GM19438 (cell line): ENCODE measurements around the gene PHOX2B.
"Not testable (repeated sequence)": the region's sequence is repeated elsewhere in the genome, so short reads cannot be mapped to it uniquely, and the experiment has no call there.

Experiments
- ATAC-seq: cut with Tn5 transposase; IDR thresholded peaks from one replicate; pipeline ENCODE4 v1.9.1; 2021; ENCODE audit warnings: low read depth; ENCODE audit not compliant: unreplicated experiment

The PHOX2B gene

GRCh38 chr4:41749631-41750039 is 1.1 kb upstream of the PHOX2B start:
- no peak for ATAC-seq

GRCh38 chr4:41748074-41748570 is 403 bp downstream of the PHOX2B start:
- ATAC-seq: no peak

DNA sequence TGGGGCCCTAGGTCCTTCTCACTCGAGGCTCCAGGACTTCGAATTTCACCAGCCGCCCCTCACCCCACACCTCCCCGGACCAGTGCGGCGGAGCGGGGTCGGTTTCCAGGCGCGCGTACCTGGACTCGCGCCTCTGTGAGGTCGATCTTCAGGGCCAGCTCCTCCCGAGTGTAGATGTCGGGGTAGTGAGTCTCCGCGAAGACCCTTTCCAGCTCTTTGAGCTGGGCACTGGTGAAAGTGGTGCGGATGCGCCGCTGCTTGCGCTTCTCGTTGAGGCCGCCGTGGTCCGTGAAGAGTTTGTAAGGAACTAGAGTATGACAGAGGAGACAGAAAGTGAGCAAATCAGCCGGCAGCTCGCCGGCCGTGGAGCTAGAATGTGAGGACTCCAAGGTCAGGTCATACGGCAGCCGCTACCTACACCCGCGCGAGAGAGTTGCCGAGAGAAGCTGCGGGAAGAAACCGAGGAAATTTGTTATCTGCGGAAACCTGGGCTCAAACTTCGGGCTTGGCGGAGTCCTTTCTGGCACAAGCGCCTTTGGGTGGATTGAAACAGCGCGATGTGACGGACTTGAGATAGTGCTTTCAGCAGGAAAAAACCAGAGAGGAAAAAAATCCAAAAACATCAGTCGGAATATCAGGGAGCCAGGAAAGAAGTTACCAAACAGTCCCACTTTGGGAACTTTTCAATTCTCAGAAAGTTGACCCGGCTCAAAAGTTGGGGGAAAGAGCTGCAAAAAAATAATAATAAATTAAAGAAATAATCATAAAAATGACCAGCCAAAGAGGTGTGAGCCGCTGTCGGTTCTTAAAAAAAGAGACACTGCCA is 1.1 kb downstream of the PHOX2B start:
- no peak for ATAC-seq

DNA sequence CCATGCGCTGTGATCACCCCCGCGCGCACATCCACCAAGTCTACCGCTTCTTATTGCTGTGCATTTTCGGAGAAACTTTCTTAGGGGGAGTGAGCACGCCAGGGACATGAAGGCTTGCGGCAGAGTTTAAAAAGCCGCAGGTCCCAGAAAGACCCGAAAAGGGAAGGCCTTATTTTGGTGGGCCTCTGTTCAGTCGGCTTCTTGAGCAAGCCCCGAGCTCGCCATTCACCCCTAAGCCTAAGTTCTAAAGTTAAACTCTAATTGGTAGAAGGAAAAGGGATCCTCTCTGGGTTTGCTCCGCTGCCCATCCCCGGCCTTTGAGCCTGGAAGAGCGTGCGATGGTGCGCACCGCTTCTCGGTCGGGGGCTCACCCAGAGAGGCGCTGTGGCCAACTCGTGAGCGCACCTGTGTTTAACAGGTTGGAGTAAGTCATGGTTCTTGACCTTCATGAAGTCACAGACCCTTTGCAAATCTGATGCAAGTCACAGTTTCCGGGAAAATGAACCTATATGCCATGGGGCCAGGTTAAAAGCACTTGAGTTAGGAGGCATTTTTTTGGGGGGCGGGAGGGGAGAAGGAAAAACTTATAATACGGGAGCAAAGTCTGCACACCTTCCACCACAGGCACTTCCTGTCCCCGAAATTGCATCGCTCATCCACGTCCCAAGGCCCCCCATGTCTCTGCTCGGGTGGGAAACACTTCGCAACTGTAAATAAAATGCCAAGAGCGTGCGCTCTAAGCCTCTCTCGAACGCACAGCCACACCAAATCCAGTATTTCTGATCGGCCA is 1.9 kb downstream of the PHOX2B start:
- no peak for ATAC-seq

- no peak for ATAC-seq
These were observed 2.5 kb downstream of the PHOX2B start for GRCh38 chr4:41746025-41746439.

DNA sequence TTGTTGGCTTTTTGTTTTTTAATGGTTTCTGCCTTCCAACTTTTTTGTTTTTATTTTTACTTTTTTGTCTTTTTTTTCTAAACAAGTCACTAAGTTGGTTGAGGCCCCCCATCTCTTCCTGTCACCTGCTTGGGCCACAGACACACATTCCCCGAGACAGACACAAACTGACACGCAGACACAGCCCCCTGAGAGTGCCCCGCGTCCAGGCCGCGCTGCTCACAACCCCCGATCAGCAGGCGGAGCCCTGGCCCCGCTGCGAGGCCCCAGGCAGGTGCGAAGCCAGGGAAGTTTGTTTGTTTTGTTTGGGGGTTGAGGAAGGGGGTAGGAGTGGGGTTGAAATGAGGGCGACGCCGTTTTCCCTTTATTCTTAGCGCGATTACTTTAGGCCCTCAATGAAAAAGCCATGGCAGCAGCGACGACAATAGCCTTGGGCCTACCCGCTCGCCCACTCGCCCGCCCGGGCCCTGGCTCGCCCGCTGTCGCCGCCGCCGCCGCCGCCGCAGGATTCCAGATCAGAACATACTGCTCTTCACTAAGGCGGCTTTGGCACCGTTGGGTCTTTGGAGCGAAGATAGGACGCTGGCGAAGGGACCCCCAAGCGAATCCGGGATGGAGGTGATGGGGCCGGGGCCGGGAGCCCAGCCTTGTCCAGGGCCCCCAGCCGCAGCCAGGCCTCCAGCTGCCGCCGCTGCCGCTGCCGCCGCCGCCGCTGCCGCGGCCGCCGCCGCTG is 3.1 kb downstream of the PHOX2B start:
- ATAC-seq: no peak

- no peak for ATAC-seq
These were observed 3.8 kb downstream of the PHOX2B start for GRCh38 chr4:41744572-41745291.

DNA sequence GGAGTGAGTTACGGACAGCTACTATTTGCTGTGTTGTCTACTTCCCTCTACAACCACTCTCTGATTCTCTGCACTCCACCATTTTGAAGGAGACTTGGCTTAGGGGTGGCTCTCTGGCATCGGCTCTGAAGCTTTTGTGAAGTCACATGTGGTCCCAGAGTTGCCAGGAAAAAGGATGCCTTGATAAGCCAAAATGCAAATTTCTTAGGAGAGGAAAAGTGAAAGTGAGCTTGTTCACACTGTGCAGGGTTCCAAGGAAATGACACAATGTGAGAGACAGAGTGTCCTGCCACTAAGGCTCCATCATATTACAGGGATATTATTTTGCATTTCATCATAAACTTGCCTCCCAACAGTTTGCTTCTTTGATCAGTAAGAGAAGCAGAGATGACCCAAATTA is 7.2 kb downstream of the PHOX2B start:
- no peak for ATAC-seq

- not testable (repeated sequence) for ATAC-seq
These were observed 11.0 kb downstream of the PHOX2B start for GRCh38 chr4:41737491-41737890.

- no peak for ATAC-seq
These were observed 14.2 kb downstream of the PHOX2B start for GRCh38 chr4:41734371-41734770.

DNA sequence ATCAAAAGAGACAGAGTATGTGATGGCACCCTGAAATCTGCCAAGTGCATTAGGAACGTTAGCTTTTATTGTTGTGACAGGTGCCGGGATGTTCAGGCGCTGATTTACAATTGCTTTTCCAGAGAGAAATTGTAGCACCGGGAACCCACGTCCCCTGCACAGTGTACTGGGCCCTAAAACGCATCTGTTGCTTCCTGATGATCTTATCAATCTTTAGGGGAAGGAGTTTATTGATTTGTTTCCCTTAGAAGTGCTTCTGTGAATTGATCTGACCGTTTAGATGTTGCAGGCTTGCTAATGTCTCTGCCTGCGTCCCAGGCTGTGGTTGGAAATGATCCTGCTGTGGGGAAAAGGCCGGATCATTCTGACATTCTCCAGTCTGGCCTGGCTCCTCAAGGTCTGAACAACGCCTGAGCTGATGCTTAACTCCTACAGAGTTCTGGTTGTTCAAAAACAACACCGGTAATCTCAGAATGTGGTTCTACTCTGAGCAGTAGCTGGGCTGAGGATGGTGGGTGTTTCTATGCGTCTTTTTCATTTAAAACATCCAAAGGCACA is 16.9 kb downstream of the PHOX2B start:
- no peak for ATAC-seq

DNA sequence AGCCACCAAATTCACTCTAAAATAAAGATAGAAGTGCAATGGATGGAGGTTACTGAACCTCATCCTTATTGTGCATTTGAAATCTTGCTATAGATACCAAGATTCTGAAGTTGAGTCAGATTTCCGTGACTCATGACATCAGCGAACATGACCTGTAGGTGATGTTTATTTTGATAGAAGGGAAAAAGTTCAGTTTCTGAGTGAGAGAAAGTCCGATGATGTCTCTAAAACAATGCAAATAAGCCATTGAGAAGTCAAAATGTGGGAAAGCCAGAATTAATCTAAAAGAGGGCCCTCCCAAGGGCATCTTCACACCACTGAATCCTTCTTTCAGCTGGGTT is 20.0 kb downstream of the PHOX2B start:
- ATAC-seq: no peak

DNA sequence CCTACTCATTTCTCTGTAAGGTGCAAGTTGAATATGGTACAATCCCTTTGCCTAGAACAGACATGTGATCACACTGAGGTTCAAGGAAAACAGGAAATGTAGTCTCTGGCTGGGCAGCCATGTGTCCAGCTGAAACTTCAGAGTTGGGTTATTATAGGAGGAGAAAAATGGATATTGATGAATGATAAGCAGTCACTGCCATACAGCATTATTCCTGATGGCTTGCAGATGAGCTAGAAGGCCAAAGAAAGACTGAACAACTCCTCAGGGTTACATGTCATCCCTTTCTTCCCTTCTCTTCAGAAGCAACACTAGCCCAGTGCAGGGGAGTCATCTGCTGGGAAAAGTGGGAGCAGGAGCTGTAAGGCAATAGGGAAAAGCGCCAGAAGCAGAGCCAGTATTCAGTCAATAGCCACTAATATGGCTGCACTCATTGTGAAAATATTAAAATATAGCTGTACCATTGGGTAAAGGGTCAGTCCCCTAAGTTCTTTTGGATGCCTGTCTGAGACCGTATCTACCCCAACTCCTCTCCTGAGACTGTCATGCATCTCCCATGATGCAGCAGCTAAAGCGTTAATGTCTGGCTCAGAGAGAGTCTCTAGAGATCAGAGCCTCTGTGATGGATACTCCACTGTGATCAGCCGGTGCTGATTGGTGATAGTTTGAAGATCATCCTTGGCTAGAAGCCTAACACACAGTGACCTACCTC is 20.5 kb downstream of the PHOX2B start:
- ATAC-seq: no peak

GRCh38 chr4:41725254-41725653 is 23.3 kb downstream of the PHOX2B start:
- no peak for ATAC-seq

- ATAC-seq: no peak
These were observed 25.2 kb downstream of the PHOX2B start for GRCh38 chr4:41723286-41723685.

DNA sequence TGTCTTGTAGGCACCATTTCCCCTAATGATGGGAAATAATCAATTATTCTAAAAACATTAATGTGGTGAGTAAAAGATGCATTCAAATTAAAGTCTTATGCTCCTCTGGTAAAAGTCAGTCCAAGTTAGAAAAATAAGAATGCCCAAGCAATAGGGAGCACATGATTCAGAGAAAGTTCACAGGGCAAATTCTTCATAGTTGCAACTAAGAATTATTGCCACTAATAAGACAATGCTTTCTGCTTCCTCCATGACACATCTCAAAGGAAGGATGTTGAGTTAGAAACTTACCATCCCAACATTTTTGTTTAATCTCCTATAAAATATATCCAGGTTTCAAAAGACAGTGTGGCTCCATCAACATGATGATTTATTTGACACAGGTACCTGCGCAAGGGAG is 26.3 kb downstream of the PHOX2B start:
- ATAC-seq: no peak

- ATAC-seq: no peak
These were observed 29.1 kb downstream of the PHOX2B start for GRCh38 chr4:41719417-41719816.

- ATAC-seq: no peak
These were observed 29.6 kb downstream of the PHOX2B start for GRCh38 chr4:41718907-41719306.

DNA sequence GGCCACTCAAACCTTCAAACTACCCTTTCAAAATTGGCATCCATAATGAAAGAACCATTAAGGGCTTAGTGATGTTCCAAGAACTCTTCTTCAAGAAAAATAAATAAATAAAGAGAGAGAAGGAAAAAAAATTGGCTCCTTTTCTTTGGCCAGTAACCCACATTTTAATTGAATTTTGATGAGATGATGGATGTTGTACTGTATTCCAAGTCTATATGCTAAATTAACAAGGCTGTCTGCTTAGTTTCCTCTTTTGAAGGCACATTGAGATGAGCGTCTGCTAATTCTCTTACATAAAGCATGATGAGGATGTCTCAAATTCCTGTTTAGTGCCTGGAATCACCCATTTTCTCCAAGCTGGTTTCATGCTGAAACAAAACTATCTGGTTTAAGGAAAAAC is 33.4 kb downstream of the PHOX2B start:
- ATAC-seq: no peak
